Breast epithelium (tissue), 3 donors: ENCODE results near the gene TSTD1.

Source experiments
- POLR2A ChIP-seq: fragments of 450-650 bp; IDR thresholded peaks from one replicate; pipeline ENCODE4 v1.6.1; 2016; ENCODE audit warnings: antibody characterized with exemption, mild to moderate bottlenecking, moderate library complexity
- TF ChIP-seq, protein P1 (sequence below), 3 donors: fragments of 450-650 bp; IDR thresholded peaks; one replicate each; pipeline ENCODE4 v1.5.1; 2016 to 2017; ENCODE audit warnings: antibody characterized with exemption in 3 of 3, mild to moderate bottlenecking in 3 of 3, moderate library complexity in 3 of 3

DNA sequence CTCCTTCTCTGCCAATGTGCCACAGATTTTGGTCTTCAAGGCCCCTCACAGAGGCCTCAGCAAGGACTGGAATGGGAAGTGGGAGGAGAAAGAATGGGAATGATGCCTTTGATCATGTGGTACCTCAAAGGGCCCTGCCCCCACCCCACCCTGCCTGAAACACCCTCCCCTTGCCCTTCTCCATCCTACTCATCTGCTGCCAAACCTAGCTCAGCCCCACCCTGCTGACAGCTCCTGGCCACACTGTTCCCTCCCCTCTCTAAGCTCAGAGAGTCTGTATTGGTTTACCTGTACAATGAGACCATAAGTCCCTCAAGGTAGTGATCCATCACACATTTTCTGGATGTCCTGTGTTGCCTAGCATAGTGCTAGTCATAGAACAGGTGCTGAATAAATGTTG is 37.6 kb upstream of the TSTD1 start:
- TF ChIP-seq, protein P1, sequence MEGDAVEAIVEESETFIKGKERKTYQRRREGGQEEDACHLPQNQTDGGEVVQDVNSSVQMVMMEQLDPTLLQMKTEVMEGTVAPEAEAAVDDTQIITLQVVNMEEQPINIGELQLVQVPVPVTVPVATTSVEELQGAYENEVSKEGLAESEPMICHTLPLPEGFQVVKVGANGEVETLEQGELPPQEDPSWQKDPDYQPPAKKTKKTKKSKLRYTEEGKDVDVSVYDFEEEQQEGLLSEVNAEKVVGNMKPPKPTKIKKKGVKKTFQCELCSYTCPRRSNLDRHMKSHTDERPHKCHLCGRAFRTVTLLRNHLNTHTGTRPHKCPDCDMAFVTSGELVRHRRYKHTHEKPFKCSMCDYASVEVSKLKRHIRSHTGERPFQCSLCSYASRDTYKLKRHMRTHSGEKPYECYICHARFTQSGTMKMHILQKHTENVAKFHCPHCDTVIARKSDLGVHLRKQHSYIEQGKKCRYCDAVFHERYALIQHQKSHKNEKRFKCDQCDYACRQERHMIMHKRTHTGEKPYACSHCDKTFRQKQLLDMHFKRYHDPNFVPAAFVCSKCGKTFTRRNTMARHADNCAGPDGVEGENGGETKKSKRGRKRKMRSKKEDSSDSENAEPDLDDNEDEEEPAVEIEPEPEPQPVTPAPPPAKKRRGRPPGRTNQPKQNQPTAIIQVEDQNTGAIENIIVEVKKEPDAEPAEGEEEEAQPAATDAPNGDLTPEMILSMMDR (IDR thresholded peaks at IDR 0.05): no peak
- no peak for TF ChIP-seq POLR2A
